ENCODE measurements around the gene UBE2R2. TPM values are rescaled to one million over a fixed set of nuclear protein-coding genes. Genes with fewer than 3 reads are reported as not detected.

UBE2R2 gene
- total and polyA plus RNA-seq, 2 of the 8 experiments (the other 6 are each of a cell fraction or from before 2014, with no cell fraction given): 19.4 to 42.1 TPM

DNA sequence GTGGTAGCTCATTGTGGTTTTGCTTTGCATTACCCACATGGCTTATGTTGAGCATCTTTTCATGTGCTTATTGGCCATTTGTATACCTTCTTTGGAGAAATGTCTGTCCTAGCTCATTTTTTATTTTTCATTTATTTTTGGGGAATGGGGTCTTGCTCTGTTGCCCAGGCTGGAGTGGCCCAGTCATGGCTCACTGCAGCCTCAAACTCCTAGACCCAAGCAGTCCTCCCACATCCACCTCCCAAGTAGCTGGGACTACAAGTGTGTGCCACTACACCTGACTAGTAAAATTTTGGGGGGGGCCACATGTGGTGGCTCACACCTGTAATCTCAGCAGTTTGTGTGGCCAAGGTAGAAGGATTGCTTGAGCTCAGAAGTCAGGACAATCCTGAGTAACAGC lies 77.4 kb downstream of the UBE2R2 start:
- H2AFZ ChIP-seq (ENCODE audit: low read length): no peak overlapping the region
- H3K18ac ChIP-seq (ENCODE audit: extremely low read depth, low read length): no peak overlapping the region
- no peak overlapping the region for H2BK20ac ChIP-seq (ENCODE audit: low read length)
- H3K4me3 ChIP-seq (ENCODE audit: extremely low read depth in 1 of 4, insufficient read depth in 2 of 4, low read depth in 3 of 4, low read length in 4 of 4): no peak overlapping the region
- H3K9ac ChIP-seq (replicated peaks in 1 of 4; ENCODE audit: extremely low read depth in 1 of 4, low read depth in 3 of 4, low read length in 3 of 4): no peak overlapping the region
- H2BK15ac ChIP-seq (ENCODE audit: low read length): no peak overlapping the region
- H3K56ac ChIP-seq (replicated peaks; ENCODE audit: insufficient read length, low read depth, low read length): no peak overlapping the region
- no peaks in the 10 kb centered on the region for H3K9me3 ChIP-seq (ENCODE audit: insufficient read depth in 2 of 2, low read depth in 1 of 2, low read length in 1 of 2)
- no peak overlapping the region for H2BK5ac ChIP-seq (ENCODE audit: low read depth, low read length)
- H3K79me1 ChIP-seq (ENCODE audit: low read depth, low read length): no peaks in the 10 kb centered on the region
- no peak overlapping the region for H3K23ac ChIP-seq (ENCODE audit: insufficient read length)
- no peak overlapping the region for H2BK12ac ChIP-seq (ENCODE audit: low read depth, low read length)
- ChIA-PET POLR2A (ENCODE audit: partially characterized antibody) (no interaction called here), CTCF (ENCODE audit: partially characterized antibody) (interaction anchor here (0.7 to 1.5 kb wide), 2 partner anchors 12 to 14 kb away, joined by 3 to 4 read pairs; no protein-coding TSS in a partner anchor)
- H3K4me2 ChIP-seq (ENCODE audit: insufficient read depth in 1 of 2, low read depth in 2 of 2, low read length in 2 of 2): no peak overlapping the region
- no peak overlapping the region for H3K14ac ChIP-seq (ENCODE audit: insufficient read length)
- no peak overlapping the region for H4K5ac ChIP-seq (ENCODE audit: insufficient read length, low read depth, low read length)
- H2AK5ac ChIP-seq (ENCODE audit: low read depth, low read length): no peak overlapping the region
- H4K20me1 ChIP-seq (replicated peaks in 1 of 2; ENCODE audit: control insufficient read depth in 1 of 2, insufficient read depth in 2 of 2, low read length in 2 of 2): peaks cover 0 to 5% of the 10 kb centered on the region in 2 experiments
- no peak overlapping the region for H3K4ac ChIP-seq (replicated peaks; ENCODE audit: insufficient read length, low read depth, low read length)
- no peak overlapping the region for H4K91ac ChIP-seq (replicated peaks; ENCODE audit: insufficient read length, low read length)
- peaks cover 0 to 39% of the 10 kb centered on the region in 2 experiments; a peak in 2 of 4 replicates for H3K79me2 ChIP-seq (ENCODE audit: control insufficient read depth in 1 of 2, insufficient read depth in 2 of 2, low read length in 2 of 2)
- DNase-seq (ENCODE audit: low read depth in 1 of 2, low spot score in 2 of 2): no peak
- no peak overlapping the region for H3K27ac ChIP-seq (ENCODE audit: low read depth, low read length)
- H3K4me1 ChIP-seq (replicated peaks in 1 of 4; ENCODE audit: control insufficient read depth in 3 of 4, insufficient read depth in 4 of 4, low read length in 3 of 4): no peaks in the 10 kb centered on the region
- no peak overlapping the region for H4K8ac ChIP-seq (ENCODE audit: extremely low read depth, insufficient read depth, low read length)
- no peaks in the 10 kb centered on the region for H3K27me3 ChIP-seq (replicated peaks in 1 of 4; ENCODE audit: control insufficient read depth in 3 of 4, extremely low read depth in 1 of 4, insufficient read depth in 3 of 4, low read length in 3 of 4)
- no peaks in the 10 kb centered on the region for H3K23me2 ChIP-seq (ENCODE audit: low read depth, low read length)
- no peak overlapping the region for H2BK120ac ChIP-seq (replicated peaks; ENCODE audit: low read depth, low read length)
- H3K36me3 ChIP-seq (ENCODE audit: control insufficient read depth in 2 of 4, insufficient read depth in 4 of 4, low read length in 3 of 4): no peaks in the 10 kb centered on the region; a peak in 1 of 8 replicates
- no peak for FAIRE-seq
- TF ChIP-seq SP4 (IDR thresholded peaks at IDR 0.05; ENCODE audit: low read length) (no peak), RXRA (IDR thresholded peaks at IDR 0.05; ENCODE audit: insufficient read depth, low read depth, low read length) (no peak), USF2 (IDR thresholded peaks at IDR 0.05; ENCODE audit: low read length) (no peak), SIN3A (conservative IDR thresholded peaks at IDR 0.05 in 1 of 2, IDR thresholded peaks at IDR 0.05 in 1 of 2; ENCODE audit: low read depth in 1 of 2, low read length in 2 of 2) (no peak), CTBP2 (IDR thresholded peaks at IDR 0.05; ENCODE audit: borderline replicate concordance, insufficient read depth, insufficient read length, low read length) (no peak), ASH2L (IDR thresholded peaks at IDR 0.05; ENCODE audit: low read length) (no peak), NANOG (IDR thresholded peaks at IDR 0.05; ENCODE audit: insufficient read depth, low read depth, low read length, poor library complexity, severe bottlenecking) (no peak), CHD1 (IDR thresholded peaks at IDR 0.05; ENCODE audit: low read depth, low read length) (no peak), SP2 (IDR thresholded peaks at IDR 0.05; ENCODE audit: low read length) (no peak), POLR2AphosphoS5 (IDR thresholded peaks at IDR 0.05; ENCODE audit: low read depth, low read length) (no peak)
- TF ChIP-seq, protein P1, sequence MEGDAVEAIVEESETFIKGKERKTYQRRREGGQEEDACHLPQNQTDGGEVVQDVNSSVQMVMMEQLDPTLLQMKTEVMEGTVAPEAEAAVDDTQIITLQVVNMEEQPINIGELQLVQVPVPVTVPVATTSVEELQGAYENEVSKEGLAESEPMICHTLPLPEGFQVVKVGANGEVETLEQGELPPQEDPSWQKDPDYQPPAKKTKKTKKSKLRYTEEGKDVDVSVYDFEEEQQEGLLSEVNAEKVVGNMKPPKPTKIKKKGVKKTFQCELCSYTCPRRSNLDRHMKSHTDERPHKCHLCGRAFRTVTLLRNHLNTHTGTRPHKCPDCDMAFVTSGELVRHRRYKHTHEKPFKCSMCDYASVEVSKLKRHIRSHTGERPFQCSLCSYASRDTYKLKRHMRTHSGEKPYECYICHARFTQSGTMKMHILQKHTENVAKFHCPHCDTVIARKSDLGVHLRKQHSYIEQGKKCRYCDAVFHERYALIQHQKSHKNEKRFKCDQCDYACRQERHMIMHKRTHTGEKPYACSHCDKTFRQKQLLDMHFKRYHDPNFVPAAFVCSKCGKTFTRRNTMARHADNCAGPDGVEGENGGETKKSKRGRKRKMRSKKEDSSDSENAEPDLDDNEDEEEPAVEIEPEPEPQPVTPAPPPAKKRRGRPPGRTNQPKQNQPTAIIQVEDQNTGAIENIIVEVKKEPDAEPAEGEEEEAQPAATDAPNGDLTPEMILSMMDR (IDR thresholded peaks at IDR 0.05; ENCODE audit: control extremely low read depth in 1 of 3, insufficient read depth in 1 of 3, low read depth in 1 of 3, low read length in 3 of 3): no peak
